HG02938 (cell line): ENCODE data around the gene FAM72A.
"Not testable (repeated sequence)": the region's sequence is repeated elsewhere in the genome, so short reads cannot be mapped to it uniquely, and the experiment has no call there.

Experiments used
- ATAC-seq: cut with Tn5 transposase; IDR thresholded peaks from one replicate; pipeline ENCODE4 v1.9.1; 2021; ENCODE audit warnings: mild to moderate bottlenecking, moderate library complexity; ENCODE audit not compliant: unreplicated experiment

The FAM72A gene

DNA sequence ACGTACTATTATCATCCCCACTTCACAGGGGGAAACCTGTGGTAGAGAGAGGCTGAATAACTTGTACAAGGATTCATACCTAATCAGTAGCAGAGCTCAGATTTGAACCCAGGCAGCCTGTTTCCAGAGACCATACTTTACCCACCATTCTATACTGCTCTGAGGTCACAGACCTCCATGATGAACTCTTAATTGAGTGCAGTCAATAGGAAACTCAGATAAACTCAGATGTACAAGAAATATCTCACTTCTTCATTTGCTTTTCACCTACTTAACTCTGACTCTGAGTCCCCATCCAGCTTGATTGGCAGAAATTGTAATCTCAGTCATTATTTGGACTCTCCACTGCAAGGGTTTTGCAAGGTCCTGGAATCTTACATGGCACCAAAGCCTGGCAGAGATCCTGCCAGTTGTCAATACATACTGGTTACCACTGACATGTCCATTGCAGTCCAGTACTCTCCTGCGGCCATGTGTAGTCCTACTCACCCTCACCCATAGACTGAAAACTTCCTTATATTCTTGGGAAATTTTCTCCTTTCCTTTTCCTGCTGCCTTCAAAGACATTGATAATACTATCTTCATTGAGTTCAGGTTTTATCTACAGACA, 29.4 kb downstream of the FAM72A start:
- not testable (repeated sequence) for ATAC-seq

DNA sequence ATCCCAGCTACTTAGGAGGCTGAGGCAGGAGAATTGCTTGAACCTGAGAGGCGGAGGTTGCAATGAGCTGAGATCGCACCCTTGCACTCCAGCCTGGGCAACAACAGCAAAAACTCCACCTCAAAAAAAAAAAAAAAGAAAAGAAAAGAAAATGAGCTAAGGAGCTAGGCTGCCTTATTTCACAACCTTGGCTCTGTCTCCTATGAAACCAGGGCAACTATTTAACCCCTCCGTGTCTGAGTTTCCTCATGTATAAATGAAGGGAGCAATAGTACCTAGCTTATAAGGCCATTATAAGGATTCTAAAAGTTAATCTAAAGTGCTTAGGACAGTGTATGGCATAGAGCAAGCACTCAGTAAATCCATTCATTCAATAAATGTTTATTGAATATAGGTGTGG, 32.8 kb downstream of the FAM72A start:
- ATAC-seq: not testable (repeated sequence)

DNA sequence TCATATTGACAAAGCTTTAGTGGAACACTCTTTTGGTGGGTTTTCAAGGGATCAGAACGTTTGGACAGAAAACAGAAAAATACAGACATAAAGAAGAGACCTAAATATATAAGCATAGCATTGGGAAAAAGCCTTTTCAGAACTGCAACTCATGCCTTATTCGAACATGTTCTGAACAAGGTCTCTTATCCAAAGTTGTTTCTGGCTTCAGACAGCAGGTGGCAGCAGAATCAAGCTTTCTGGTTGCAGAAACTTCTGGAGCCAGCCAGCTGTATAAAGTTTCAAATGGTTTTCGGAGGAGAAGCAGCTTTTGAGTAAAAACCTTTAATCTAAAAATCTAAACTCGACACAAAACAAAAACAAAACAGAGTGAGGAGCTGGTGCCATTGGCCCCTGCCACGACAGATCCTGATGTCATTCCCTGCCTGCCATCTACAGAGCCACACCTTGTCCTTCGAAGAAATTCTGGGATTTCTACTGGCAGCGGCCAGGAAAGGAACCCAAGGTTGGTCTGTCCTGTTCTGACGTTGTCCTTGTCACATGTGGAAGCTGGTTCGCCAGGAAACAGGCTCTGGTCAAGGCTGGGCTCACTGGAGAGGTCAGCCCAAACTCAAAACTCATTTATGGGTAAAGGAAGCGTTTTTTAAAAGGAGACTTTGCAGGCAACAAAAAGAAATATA, 35.1 kb downstream of the FAM72A start:
- ATAC-seq: not testable (repeated sequence)

DNA sequence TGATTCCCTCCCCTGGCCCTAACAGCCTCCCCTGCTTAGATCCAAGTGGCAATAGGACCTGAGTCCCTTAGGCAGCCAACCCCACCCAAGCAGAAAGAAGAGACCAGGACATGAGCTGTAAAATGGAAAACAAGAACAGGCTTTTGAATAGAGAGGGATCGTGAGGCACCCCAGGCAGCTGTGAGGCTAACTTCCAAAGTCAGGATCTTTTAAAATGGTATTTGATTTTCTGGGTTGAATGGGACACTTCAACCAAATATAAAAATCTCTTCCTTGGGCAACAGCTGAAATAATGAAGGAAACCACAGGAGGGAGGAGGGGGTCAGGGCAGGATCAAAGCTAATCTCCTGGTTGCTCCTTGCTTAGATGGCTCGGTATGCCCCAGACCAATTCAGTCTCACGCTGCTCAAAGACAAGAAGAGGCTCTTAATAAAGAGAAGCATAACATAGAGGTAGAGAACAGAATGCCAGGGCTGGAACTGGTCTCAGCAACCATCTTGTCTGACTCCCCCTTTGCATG, 56.8 kb downstream of the FAM72A start:
- ATAC-seq: no peak

DNA sequence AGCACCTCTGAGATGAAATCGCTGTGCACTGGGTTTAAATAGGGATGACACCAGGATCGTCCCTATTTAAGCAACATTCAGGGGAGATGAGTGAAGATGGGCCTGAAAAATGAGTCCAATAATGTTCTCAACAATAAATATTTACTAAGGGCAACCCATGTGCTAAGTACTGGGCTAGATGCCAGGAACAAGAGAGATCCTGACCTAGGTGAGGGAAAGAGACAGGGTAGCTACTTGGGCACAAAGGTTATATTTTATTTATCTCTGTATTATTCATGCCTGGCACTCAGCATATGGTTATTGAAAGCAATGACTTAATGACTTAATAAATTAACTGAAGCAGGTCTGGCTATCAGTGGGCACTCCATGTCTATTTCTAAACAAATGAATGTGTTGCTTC, 58.0 kb downstream of the FAM72A start:
- ATAC-seq: no peak

DNA sequence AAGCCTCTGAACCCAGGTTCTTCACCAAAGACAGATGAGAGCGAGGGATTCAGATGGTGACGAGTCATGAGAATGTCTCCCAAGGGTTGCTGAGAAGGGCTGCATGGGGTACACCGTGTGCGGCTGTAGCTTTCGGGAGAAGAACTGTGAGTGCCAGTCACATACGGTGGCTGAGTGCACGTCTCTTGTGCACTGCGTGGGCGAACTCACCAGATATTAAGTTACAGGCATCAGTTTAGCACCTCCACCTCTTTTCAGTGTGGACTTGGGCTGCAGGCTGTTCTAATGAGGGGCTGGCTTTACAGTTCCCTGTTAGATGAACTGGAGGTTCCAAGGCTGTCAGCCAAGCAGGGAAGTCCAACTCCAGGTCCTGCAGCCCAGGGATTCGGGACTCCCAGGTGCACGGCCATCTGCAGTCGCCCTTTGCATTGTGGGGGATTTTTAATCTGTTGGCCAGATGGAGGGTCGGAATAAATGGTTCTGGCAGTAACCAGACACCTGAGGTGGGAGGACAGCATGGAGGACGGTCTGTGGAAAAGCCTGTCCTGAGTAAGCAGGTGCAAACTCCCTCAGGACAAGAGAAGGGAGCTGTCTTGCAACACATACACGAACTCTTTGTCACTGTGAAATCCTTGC, 59.0 kb downstream of the FAM72A start:
- no peak for ATAC-seq

DNA sequence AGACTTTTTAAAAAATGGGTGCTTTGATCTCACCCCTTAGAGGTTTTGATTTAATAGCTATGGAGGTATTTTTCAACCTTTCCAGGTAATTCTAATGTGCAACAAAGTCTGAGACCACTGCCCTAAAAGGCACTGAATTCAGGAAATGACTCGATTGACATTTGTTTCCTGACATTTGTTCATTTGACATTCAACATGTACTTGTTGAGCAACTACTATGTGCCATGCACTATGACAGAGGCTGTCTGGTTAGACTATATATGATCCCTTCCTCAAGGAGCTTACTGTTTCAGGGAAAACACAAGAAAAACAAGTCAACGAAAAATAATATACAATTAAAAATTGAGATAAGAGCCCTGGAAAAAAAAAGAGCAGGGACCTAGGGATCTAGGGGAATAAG, 59.9 kb downstream of the FAM72A start:
- no peak for ATAC-seq

DNA sequence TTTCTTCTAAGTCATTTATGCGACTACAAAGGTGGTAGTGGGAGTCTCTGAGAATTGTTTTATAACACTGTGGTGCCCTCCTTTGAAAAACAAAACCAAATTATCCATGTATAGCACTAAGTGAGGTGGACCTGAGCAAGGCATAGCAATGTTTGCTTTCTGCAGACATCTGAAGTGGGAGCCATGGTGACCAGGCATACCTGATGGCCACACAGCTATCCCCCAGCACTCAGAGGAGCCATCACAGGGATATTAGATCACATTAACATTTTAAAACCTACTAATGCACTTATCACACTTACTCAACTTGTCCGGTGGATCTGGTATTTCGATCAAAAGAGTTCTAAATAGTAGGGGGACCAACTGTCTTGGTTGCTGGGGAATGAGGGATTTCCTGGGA, 60.6 kb downstream of the FAM72A start:
- no peak for ATAC-seq

DNA sequence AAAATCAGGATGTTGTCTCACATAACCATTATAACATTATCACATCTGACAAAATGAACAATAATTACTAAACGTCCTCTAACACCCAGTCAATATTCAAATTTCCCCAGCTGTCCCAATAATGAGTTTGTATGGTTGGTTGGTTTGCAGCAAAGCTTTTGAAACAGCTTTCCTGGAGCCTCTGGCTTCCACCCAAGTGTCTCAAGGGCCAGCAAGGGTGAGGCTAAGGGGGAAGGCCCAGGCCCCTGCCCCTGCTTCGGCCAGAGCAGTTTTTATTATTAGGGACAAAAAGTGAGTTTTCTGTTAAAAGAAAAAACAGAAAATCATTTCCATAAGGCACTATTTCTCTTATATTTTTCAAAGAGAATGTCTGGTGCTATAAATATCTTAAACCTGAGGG, 66.4 kb downstream of the FAM72A start:
- no peak for ATAC-seq
